Body of pancreas (tissue), 4 donors: Measurements from ENCODE around the gene TMEM141.

Experiments used
- CTCF ChIP-seq, 7 experiments: fragments of 450-650 bp in 4 of 7; fragments of 200-600 bp in 3 of 7; sonication (generic) in 3 of 7; IDR thresholded peaks; one replicate each; pipeline ENCODE4 v1.5.1; 2016 to 2019; ENCODE audit warnings: antibody characterized with exemption in 7 of 7
- POLR2A ChIP-seq, 3 donors: fragments of 450-650 bp; IDR thresholded peaks; one replicate each; pipeline ENCODE4 v1.6.1; 2016; ENCODE audit warnings: antibody characterized with exemption in 3 of 3, mild to moderate bottlenecking in 2 of 3

GRCh38 chr9:136769710-136770191 is 21.4 kb upstream of the TMEM141 start:
- TF ChIP-seq CTCF (IDR thresholded peaks at IDR 0.05) (peak; percentile 38 to 54 (median 43)), POLR2A (IDR thresholded peaks at IDR 0.05) (no peak)
